BJ (cell line): Measurements from ENCODE around the gene PSTPIP1. TPM values are rescaled to one million over a fixed set of nuclear protein-coding genes. Genes with fewer than 3 reads are reported as not detected.

Experiments used
- CTCF ChIA-PET: fragments of 350-600 bp; formaldehyde crosslinking; extraction: SDS; loops from one replicate; lab custom pipeline; 2021; ENCODE audit warnings: antibody characterized with exemption, inconsistent platforms; lab: Yijun Ruan, JAX
- POLR2A ChIA-PET: fragments of 300-600 bp; sonication (Branson Sonifier 250); formaldehyde crosslinking; extraction: SDS; loops from one replicate; lab custom pipeline; 2021; ENCODE audit warnings: antibody characterized with exemption; lab: Charles Lee
- DNase-seq: peaks from one replicate; pipeline ENCODE4 v3.0.0-alpha.2; 2011; ENCODE audit warnings: low read depth
- H3K27me3 ChIP-seq: 2 replicates; pipeline ENCODE4 v1.6.0; 2011; ENCODE audit warnings: low read length; ENCODE audit not compliant: control insufficient read depth, insufficient read depth
- H3K36me3 ChIP-seq: 2 replicates; pipeline ENCODE4 v1.5.1; 2011; ENCODE audit warnings: low read length; ENCODE audit not compliant: control insufficient read depth, insufficient read depth
- H3K4me3 ChIP-seq: 2 replicates; pipeline ENCODE4 v1.5.1; 2011; ENCODE audit warnings: low read depth, mild to moderate bottlenecking, control low read depth, low read length
- CTCF ChIP-seq: IDR thresholded peaks from 2 replicates; pipeline ENCODE4 v1.5.1; 2011; ENCODE audit warnings: low read depth, mild to moderate bottlenecking, control low read depth, inconsistent platforms, low read length, moderate library complexity; ENCODE audit not compliant: insufficient read depth
- polyA plus RNA-seq: library from polyadenylated mRNA; depleted of rRNA; stranded (reverse); fragments of >200 nt; gene quantifications from 2 replicates; pipeline ENCODE4 v1.2.3, GENCODE V29; 2011; rRNA removed
- small RNA-seq: library from RNA; depleted of rRNA; stranded (forward); fragments of <200 nt; gene quantifications from one replicate; pipeline ENCODE3, GENCODE V24; 2012; ENCODE audit warnings: low replicate concordance, low read depth; ENCODE audit not compliant: insufficient read length

Gene PSTPIP1
- polyA plus RNA-seq, 1 experiment = not detected

- no peak for TF ChIP-seq CTCF
- ChIA-PET POLR2A (no interaction called here), CTCF (no interaction called here)
- H3K36me3 ChIP-seq = no peaks in the 10 kb centered on the region
- H3K27me3 ChIP-seq = no peaks in the 10 kb centered on the region; the same call in 1 of the 2 replicates
- no peak for DNase-seq
- H3K4me3 ChIP-seq = no peak overlapping the region
Measured at GRCh38 chr15:77084436-77084835, 89.5 kb downstream of the PSTPIP1 start.

- Histone ChIP-seq H3K27me3 (no peaks in the 10 kb centered on the region; the same call in 1 of the 2 replicates), H3K36me3 (no peaks in the 10 kb centered on the region), H3K4me3 (no peak overlapping the region)
- ChIA-PET POLR2A (no interaction called here), CTCF (no interaction called here)
- no peak for DNase-seq
- no peak for TF ChIP-seq CTCF
Measured at GRCh38 chr15:77085297-77085696, 90.4 kb downstream of the PSTPIP1 start.

Small RNA genes lying within 50 kb of the gene (small RNA-seq; reads per million reads assigned to genes)
- gene RN7SL278P = not detected

Other genes with a start within 250 kb of the PSTPIP1 start
- gene SCAPER, start 89.8 kb upstream of the PSTPIP1 start, polyA plus RNA-seq = 2.3 and 2.6 TPM in 2 replicates
- 30.8 and 68.5 TPM in 2 replicates for gene RCN2, start 63.4 kb upstream of the PSTPIP1 start, polyA plus RNA-seq
- gene TSPAN3, start 76.0 kb downstream of the PSTPIP1 start, polyA plus RNA-seq = 344 and 396 TPM in 2 replicates